NCI-H446 treated with DMSO at 0.1 percent for 48 hours (cell line): ENCODE measurements around the gene PSAP.

ENCODE experiments used
- DNase-seq: peaks from one replicate; lab custom pipeline; 2025; lab: John Stamatoyannopoulos, UW

Gene PSAP

DNA sequence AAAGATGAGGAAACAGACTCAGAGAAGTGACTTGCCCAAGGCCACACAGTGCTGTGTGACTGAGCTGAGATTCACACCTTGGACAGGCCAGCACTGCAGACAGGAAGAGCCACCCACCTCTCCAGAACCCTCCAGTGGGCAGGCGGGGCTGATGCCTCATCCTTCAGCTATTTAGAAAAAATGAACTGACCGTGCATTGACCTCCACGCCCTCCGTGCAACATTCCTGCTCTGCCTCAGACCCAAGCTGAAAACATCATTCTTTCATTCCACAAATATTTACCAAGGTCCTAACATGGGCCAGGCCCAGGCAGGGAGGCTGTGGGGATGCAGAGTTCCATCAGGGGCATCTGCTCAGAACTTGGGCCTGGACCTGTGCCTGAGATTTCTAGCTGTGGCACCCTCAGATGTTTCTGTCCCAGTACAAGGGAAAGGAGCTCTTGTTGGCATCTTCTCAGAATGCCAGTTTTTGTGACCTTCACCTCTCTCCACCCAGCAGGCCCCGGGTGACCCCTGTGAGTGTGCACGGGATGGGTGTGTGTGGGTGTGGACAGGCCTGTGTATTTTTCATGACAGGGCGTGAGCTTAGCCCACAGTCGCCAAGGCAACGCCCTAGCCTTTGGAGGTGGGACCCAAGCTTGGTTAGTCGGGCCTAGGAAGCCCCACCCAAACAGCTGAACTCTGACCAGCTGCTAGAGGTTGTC lies 84.2 kb downstream of the PSAP start:
- DNase-seq = no peak
